Adipocyte (in vitro differentiated cells): Measurements from ENCODE around the gene EPHA3.

Experiments
- DNase-seq: peaks from one replicate; pipeline ENCODE4 v3.0.0-alpha.2; 2015; ENCODE audit warnings: low read depth
- H3K27me3 ChIP-seq: replicated peaks from 2 replicates; pipeline ENCODE4 v1.7.0; 2013; ENCODE audit warnings: mild to moderate bottlenecking, low read length, moderate library complexity; ENCODE audit not compliant: control insufficient read depth, insufficient read depth
- H3K36me3 ChIP-seq: 2 replicates; pipeline ENCODE4 v1.7.0; 2013; ENCODE audit warnings: low read length, mild to moderate bottlenecking, moderate library complexity; ENCODE audit not compliant: control insufficient read depth, insufficient read depth, severe bottlenecking
- H3K4me1 ChIP-seq: 2 replicates; pipeline ENCODE4 v1.7.0; 2013; ENCODE audit warnings: mild to moderate bottlenecking, low read length, moderate library complexity; ENCODE audit not compliant: control insufficient read depth, insufficient read depth
- H3K4me3 ChIP-seq: 2 replicates; pipeline ENCODE4 v1.7.0; 2013; ENCODE audit warnings: mild to moderate bottlenecking, low read length, moderate library complexity
- H3K9ac ChIP-seq: 2 replicates; pipeline ENCODE4 v1.7.0; 2013; ENCODE audit warnings: mild to moderate bottlenecking, low read length, moderate library complexity
- H3K9me3 ChIP-seq: 2 replicates; pipeline ENCODE4 v1.7.0; 2013; ENCODE audit warnings: mild to moderate bottlenecking, low read length, moderate library complexity; ENCODE audit not compliant: control insufficient read depth

The EPHA3 gene

GRCh38 chr3:89452066-89452465 is 344.6 kb downstream of the EPHA3 start:
- Histone ChIP-seq H3K4me1 (no peaks in the 10 kb centered on the region), H3K4me3 (no peak overlapping the region), H3K9me3 (no peaks in the 10 kb centered on the region), H3K36me3 (no peaks in the 10 kb centered on the region), H3K27me3 (no peaks in the 10 kb centered on the region), H3K9ac (no peak overlapping the region)
- DNase-seq: no peak

- Histone ChIP-seq H3K4me3 (no peak overlapping the region), H3K9ac (no peak overlapping the region), H3K4me1 (no peaks in the 10 kb centered on the region), H3K9me3 (no peaks in the 10 kb centered on the region), H3K27me3 (no peaks in the 10 kb centered on the region), H3K36me3 (no peaks in the 10 kb centered on the region)
- no peak for DNase-seq
Observed at GRCh38 chr3:89455240-89455639, 347.8 kb downstream of the EPHA3 start.

GRCh38 chr3:89467898-89468363 is 360.5 kb downstream of the EPHA3 start:
- H3K36me3 ChIP-seq: no peaks in the 10 kb centered on the region

GRCh38 chr3:89472101-89472500 is 364.7 kb downstream of the EPHA3 start:
- Histone ChIP-seq H3K36me3 (no peaks in the 10 kb centered on the region), H3K4me1 (no peaks in the 10 kb centered on the region), H3K9ac (no peak overlapping the region), H3K27me3 (no peaks in the 10 kb centered on the region), H3K4me3 (no peak overlapping the region), H3K9me3 (no peaks in the 10 kb centered on the region)
- no peak for DNase-seq

More at GRCh38 chr3:89467898-89468363, 360.5 kb downstream of the EPHA3 start:
- Histone ChIP-seq H3K4me3 (no peak overlapping the region), H3K9me3 (no peaks in the 10 kb centered on the region), H3K4me1 (no peaks in the 10 kb centered on the region), H3K9ac (no peak overlapping the region), H3K27me3 (no peaks in the 10 kb centered on the region)
- no peak for DNase-seq

GRCh38 chr3:89474333-89475130 is 367.1 kb downstream of the EPHA3 start:
- no peak overlapping the region for H3K4me3 ChIP-seq
- no peak for DNase-seq
- no peaks in the 10 kb centered on the region for H3K9me3 ChIP-seq
- no peak overlapping the region for H3K9ac ChIP-seq
- no peaks in the 10 kb centered on the region for H3K27me3 ChIP-seq
- no peaks in the 10 kb centered on the region for H3K4me1 ChIP-seq
- H3K36me3 ChIP-seq: no peaks in the 10 kb centered on the region

- DNase-seq: no peak
- H3K36me3 ChIP-seq: no peaks in the 10 kb centered on the region
- H3K9me3 ChIP-seq: peaks cover 10% of the 10 kb centered on the region
- H3K9ac ChIP-seq: no peak overlapping the region
- H3K27me3 ChIP-seq: no peaks in the 10 kb centered on the region
- peaks cover 6% of the 10 kb centered on the region for H3K4me1 ChIP-seq
- no peak overlapping the region for H3K4me3 ChIP-seq
Observed at GRCh38 chr3:89488800-89489580, 381.6 kb downstream of the EPHA3 start.

GRCh38 chr3:89490129-89490528 is 382.7 kb downstream of the EPHA3 start:
- no peaks in the 10 kb centered on the region for H3K36me3 ChIP-seq
- H3K4me3 ChIP-seq: no peak overlapping the region
- peaks cover 6% of the 10 kb centered on the region for H3K4me1 ChIP-seq
- H3K27me3 ChIP-seq: no peaks in the 10 kb centered on the region
- peaks cover 10% of the 10 kb centered on the region for H3K9me3 ChIP-seq
- DNase-seq: no peak
- H3K9ac ChIP-seq: no peak overlapping the region

- H3K4me1 ChIP-seq: no peaks in the 10 kb centered on the region
- no peaks in the 10 kb centered on the region for H3K27me3 ChIP-seq
- no peak overlapping the region for H3K9ac ChIP-seq
- no peak overlapping the region for H3K4me3 ChIP-seq
- DNase-seq: no peak
- H3K9me3 ChIP-seq: no peaks in the 10 kb centered on the region
- no peaks in the 10 kb centered on the region for H3K36me3 ChIP-seq
Observed at GRCh38 chr3:89494734-89495133, 387.3 kb downstream of the EPHA3 start.

- Histone ChIP-seq H3K4me3 (no peak overlapping the region), H3K9ac (no peak overlapping the region), H3K4me1 (peaks cover 9% of the 10 kb centered on the region), H3K27me3 (no peaks in the 10 kb centered on the region), H3K9me3 (no peaks in the 10 kb centered on the region), H3K36me3 (no peaks in the 10 kb centered on the region)
- DNase-seq: no peak
Observed at GRCh38 chr3:89503891-89504391, 396.5 kb downstream of the EPHA3 start.

GRCh38 chr3:89504432-89504831 is 397.0 kb downstream of the EPHA3 start:
- Histone ChIP-seq H3K36me3 (no peaks in the 10 kb centered on the region), H3K4me3 (no peak overlapping the region), H3K4me1 (peaks cover 9% of the 10 kb centered on the region), H3K9me3 (no peaks in the 10 kb centered on the region), H3K27me3 (no peaks in the 10 kb centered on the region), H3K9ac (no peak overlapping the region)
- DNase-seq: no peak

- H3K4me3 ChIP-seq: no peak overlapping the region
Observed at GRCh38 chr3:89506462-89507103, 399.2 kb downstream of the EPHA3 start.

More at GRCh38 chr3:89506462-89507103, 399.2 kb downstream of the EPHA3 start:
- Histone ChIP-seq H3K27me3 (no peaks in the 10 kb centered on the region), H3K9ac (peak overlapping the region; percentile 34), H3K4me1 (peaks cover 9% of the 10 kb centered on the region), H3K36me3 (no peaks in the 10 kb centered on the region), H3K9me3 (no peaks in the 10 kb centered on the region)
- DNase-seq: no peak
